Measurements from ENCODE around the gene FNDC3A. TPM values are rescaled to one million over a fixed set of nuclear protein-coding genes. Genes with fewer than 3 reads are reported as not detected.

The FNDC3A gene
- total RNA-seq, 2 donors from 2014 or later = 53.7 to 62.8 TPM

GRCh38 chr13:49044836-49045235 lies 69.1 kb downstream of the FNDC3A start:
- intact Hi-C loops (cut with DNase I) = no loop called here
- Histone ChIP-seq H3K27me3 (no peaks in the 10 kb centered on the region), H3K4me3 (no peak overlapping the region), H3K27ac (no peak overlapping the region), H3K9me3 (no peaks in the 10 kb centered on the region), H3K4me1 (no peaks in the 10 kb centered on the region), H3K36me3 (replicated peaks in 1 of 2; ENCODE audit: insufficient read depth in 1 of 2, low read depth in 2 of 2) (no peaks in the 10 kb centered on the region)
- TF ChIP-seq CTCF (IDR thresholded peaks at IDR 0.05) (no peak), POLR2A (IDR thresholded peaks at IDR 0.05) (no peak)
- DNase-seq (no peak), ATAC-seq (no peak)
- WGBS, 2 donors = 90 to 100% methylated on average over 2 of the region's 2 CpGs

GRCh38 chr13:49046002-49046401 lies 70.3 kb downstream of the FNDC3A start:
- TF ChIP-seq POLR2A (IDR thresholded peaks at IDR 0.05) (no peak), CTCF (IDR thresholded peaks at IDR 0.05) (no peak)
- H3K9me3 ChIP-seq = no peaks in the 10 kb centered on the region
- 62 to 69% methylated on average over 2 of the region's 2 CpGs for WGBS, 2 donors
- ATAC-seq = no peak
- no peaks in the 10 kb centered on the region for H3K36me3 ChIP-seq (replicated peaks in 1 of 2; ENCODE audit: insufficient read depth in 1 of 2, low read depth in 2 of 2)
- no peak overlapping the region for H3K4me3 ChIP-seq
- DNase-seq = no peak
- H3K4me1 ChIP-seq = no peaks in the 10 kb centered on the region
- intact Hi-C loops (cut with DNase I) = no loop called here
- no peaks in the 10 kb centered on the region for H3K27me3 ChIP-seq
- no peak overlapping the region for H3K27ac ChIP-seq

GRCh38 chr13:49046519-49046918 lies 70.8 kb downstream of the FNDC3A start:
- Histone ChIP-seq H3K27me3 (no peaks in the 10 kb centered on the region), H3K9me3 (no peaks in the 10 kb centered on the region), H3K4me3 (no peak overlapping the region), H3K36me3 (replicated peaks in 1 of 2; ENCODE audit: insufficient read depth in 1 of 2, low read depth in 2 of 2) (no peaks in the 10 kb centered on the region), H3K27ac (no peak overlapping the region), H3K4me1 (no peaks in the 10 kb centered on the region)
- TF ChIP-seq POLR2A (IDR thresholded peaks at IDR 0.05) (no peak), CTCF (IDR thresholded peaks at IDR 0.05) (no peak)
- no peak for DNase-seq
- WGBS, 2 donors = 74 to 91% methylated on average over 2 of the region's 2 CpGs
- intact Hi-C loops (cut with DNase I) = no loop called here
- ATAC-seq = no peak

- Histone ChIP-seq H3K36me3 (replicated peaks in 1 of 2; ENCODE audit: insufficient read depth in 1 of 2, low read depth in 2 of 2) (no peaks in the 10 kb centered on the region), H3K9me3 (no peaks in the 10 kb centered on the region), H3K27ac (no peak overlapping the region), H3K4me1 (peaks cover 6% of the 10 kb centered on the region), H3K4me3 (no peak overlapping the region), H3K27me3 (no peaks in the 10 kb centered on the region)
- no peak for DNase-seq
- TF ChIP-seq CTCF (IDR thresholded peaks at IDR 0.05) (no peak), POLR2A (IDR thresholded peaks at IDR 0.05) (no peak)
- intact Hi-C loops (cut with DNase I) = no loop called here
- 93 to 98% methylated on average over 6 of the region's 6 CpGs for WGBS, 2 donors
- ATAC-seq = no peak
These were observed 77.1 kb downstream of the FNDC3A start for GRCh38 chr13:49052813-49053212.

- no peak overlapping the region for H3K4me3 ChIP-seq
- no peaks in the 10 kb centered on the region for H3K36me3 ChIP-seq (replicated peaks in 1 of 2; ENCODE audit: insufficient read depth in 1 of 2, low read depth in 2 of 2)
- H3K9me3 ChIP-seq = no peaks in the 10 kb centered on the region
- no peak for ATAC-seq
- peaks cover 6% of the 10 kb centered on the region for H3K4me1 ChIP-seq
- 88 to 90% methylated on average over 1 of the region's 1 CpG for WGBS, 2 donors
- H3K27me3 ChIP-seq = no peaks in the 10 kb centered on the region
- DNase-seq = no peak
- no peak overlapping the region for H3K27ac ChIP-seq
- TF ChIP-seq POLR2A (IDR thresholded peaks at IDR 0.05) (no peak), CTCF (IDR thresholded peaks at IDR 0.05) (no peak)
- intact Hi-C loops (cut with DNase I) = no loop called here
These were observed 77.5 kb downstream of the FNDC3A start for GRCh38 chr13:49053215-49053614.
